AG04450 (cell line): ENCODE measurements around the gene SPAG6. TPM values are rescaled to one million over a fixed set of nuclear protein-coding genes. Genes with fewer than 3 reads are reported as not detected.

Source experiments
- CTCF ChIA-PET: fragments of 300-600, 350-600 bp; formaldehyde crosslinking; extraction: SDS; loops from one replicate; lab custom pipeline; 2022; ENCODE audit warnings: antibody characterized with exemption, inconsistent platforms; lab: Charles Lee
- POLR2A ChIA-PET: fragments of 350-600 bp; formaldehyde crosslinking; extraction: SDS; loops from one replicate; lab custom pipeline; 2021; ENCODE audit warnings: antibody characterized with exemption, inconsistent platforms; lab: Yijun Ruan, JAX
- DNase-seq: peaks from one replicate; pipeline ENCODE4 v3.0.0-alpha.2; 2011; ENCODE audit warnings: low read depth, low spot score
- H3K27ac ChIP-seq: one replicate; pipeline ENCODE4 v1.5.1; 2012; ENCODE audit warnings: low read depth, low read length, control low read depth
- H3K27me3 ChIP-seq: one replicate; pipeline ENCODE4 v1.6.0; 2012; ENCODE audit warnings: low read length; ENCODE audit not compliant: control insufficient read depth, insufficient read depth
- H3K4me3 ChIP-seq: 2 replicates; pipeline ENCODE4 v1.5.1; 2011; ENCODE audit warnings: mild to moderate bottlenecking, low read depth, low read length, control low read depth
- H3K9me3 ChIP-seq: 2 replicates; pipeline ENCODE4 v1.5.1; 2012; ENCODE audit warnings: low read length; ENCODE audit not compliant: control insufficient read depth, insufficient read depth
- CTCF ChIP-seq: IDR thresholded peaks from 2 replicates; pipeline ENCODE4 v1.5.1; 2011; ENCODE audit warnings: low read depth, low read length, control low read depth, inconsistent platforms
- polyA plus RNA-seq: library from polyadenylated mRNA; depleted of rRNA; stranded (reverse); fragments of >200 nt; gene quantifications from 2 replicates; pipeline ENCODE4 v1.2.3, GENCODE V29; 2011

The SPAG6 gene
- polyA plus RNA-seq, 1 experiment: not detected

- no peak overlapping the region for H3K27ac ChIP-seq
- no peaks in the 10 kb centered on the region for H3K27me3 ChIP-seq
- no peaks in the 10 kb centered on the region; the same call in 1 of the 2 replicates for H3K9me3 ChIP-seq
- no peak overlapping the region for H3K4me3 ChIP-seq
- ChIA-PET POLR2A (no interaction called here), CTCF (no interaction called here)
- DNase-seq: no peak
- TF ChIP-seq CTCF: no peak
Measured at GRCh38 chr10:22368402-22368801, 23.1 kb downstream of the SPAG6 start.

- Histone ChIP-seq H3K27ac (no peak overlapping the region), H3K27me3 (no peaks in the 10 kb centered on the region), H3K4me3 (no peak overlapping the region), H3K9me3 (no peaks in the 10 kb centered on the region; the same call in 1 of the 2 replicates)
- CTCF ChIA-PET: no interaction called here
- no peak for TF ChIP-seq CTCF
- DNase-seq: no peak
- POLR2A ChIA-PET: no interaction called here
Measured at GRCh38 chr10:22368981-22369380, 23.7 kb downstream of the SPAG6 start.

GRCh38 chr10:22369434-22370072 lies 24.3 kb downstream of the SPAG6 start:
- ChIA-PET POLR2A (no interaction called here), CTCF (no interaction called here)
- Histone ChIP-seq H3K4me3 (no peak overlapping the region), H3K9me3 (no peaks in the 10 kb centered on the region; the same call in 1 of the 2 replicates), H3K27me3 (no peaks in the 10 kb centered on the region), H3K27ac (no peak overlapping the region)
- no peak for TF ChIP-seq CTCF
- no peak for DNase-seq

GRCh38 chr10:22370320-22370719 lies 25.0 kb downstream of the SPAG6 start:
- Histone ChIP-seq H3K4me3 (no peak overlapping the region), H3K9me3 (no peaks in the 10 kb centered on the region; the same call in 1 of the 2 replicates), H3K27ac (no peak overlapping the region), H3K27me3 (no peaks in the 10 kb centered on the region)
- no peak for TF ChIP-seq CTCF
- no peak for DNase-seq
- CTCF ChIA-PET: no interaction called here
- POLR2A ChIA-PET: no interaction called here

GRCh38 chr10:22372298-22372697 lies 27.0 kb downstream of the SPAG6 start:
- ChIA-PET CTCF (interaction anchor here (0.6 kb wide), 2 partner anchors 213 to 479 kb away, joined by 5 to 6 read pairs; no protein-coding TSS in a partner anchor), POLR2A (no interaction called here)
- no peak for DNase-seq
- Histone ChIP-seq H3K27me3 (no peaks in the 10 kb centered on the region), H3K4me3 (no peak overlapping the region), H3K9me3 (no peaks in the 10 kb centered on the region; the same call in 1 of the 2 replicates), H3K27ac (no peak overlapping the region)
- TF ChIP-seq CTCF: no peak
